Body of pancreas (tissue), 4 donors: ENCODE data around the gene DHH. TPM values are rescaled to one million over a fixed set of nuclear protein-coding genes. Genes with fewer than 3 reads are reported as not detected.

Source experiments
- ATAC-seq: fragments of 150-250 bp; one replicate; pipeline ENCODE4 v1.9.1; 2016
- DNase-seq, 4 donors: peaks; one replicate each; pipeline ENCODE4 v3.0.0-alpha.2; 2019
- H3K27ac ChIP-seq, 4 donors: fragments of 200-600 bp; sonication (generic); 1 replicate in 3 of 4; 2 replicates in 1 of 4; pipeline versions ENCODE4 v1.5.1 to v1.6.1; 2016 to 2019; ENCODE audit warnings: mild to moderate bottlenecking in 1 of 4, mixed read lengths in 1 of 4, moderate library complexity in 1 of 4
- H3K27me3 ChIP-seq, 2 donors: fragments of 200-600 bp; sonication (generic); one replicate each; pipeline ENCODE4 v1.6.0; 2016; ENCODE audit warnings: mild to moderate bottlenecking in 1 of 2
- H3K36me3 ChIP-seq, 2 donors: fragments of 200-600 bp; sonication (generic); replicated peaks in 1 of 2; 2 replicates each; pipeline ENCODE4 v1.5.1; 2016; ENCODE audit warnings: low read depth in 2 of 2; ENCODE audit not compliant: insufficient read depth in 1 of 2
- H3K4me1 ChIP-seq: fragments of 200-600 bp; sonication (generic); one replicate; pipeline ENCODE4 v1.6.0; 2016
- H3K4me3 ChIP-seq, 2 donors: fragments of 200-600 bp; sonication (generic); 1 replicate in 1 of 2; 2 replicates in 1 of 2; pipeline ENCODE4 v1.5.1; 2016 to 2019
- H3K9me3 ChIP-seq, 3 donors: fragments of 200-600 bp; sonication (generic); 1 replicate in 2 of 3; 2 replicates in 1 of 3; pipeline ENCODE4 v1.5.1; 2016
- CTCF ChIP-seq, 7 experiments: fragments of 450-650 bp in 4 of 7; fragments of 200-600 bp in 3 of 7; sonication (generic) in 3 of 7; IDR thresholded peaks; one replicate each; pipeline ENCODE4 v1.5.1; 2016 to 2019; ENCODE audit warnings: antibody characterized with exemption in 7 of 7
- POLR2A ChIP-seq, 3 donors: fragments of 450-650 bp; IDR thresholded peaks; one replicate each; pipeline ENCODE4 v1.6.1; 2016; ENCODE audit warnings: antibody characterized with exemption in 3 of 3, mild to moderate bottlenecking in 2 of 3
- WGBS, 2 donors: methylation state at CpG; one replicate each; pipeline ENCODE4 v1.1.5; 2017; 5-methylcytosine and 5-hydroxymethylcytosine counted together
- intact Hi-C: fragments of 100-400 bp; cut with DNase I; formaldehyde crosslinking; loops from one replicate; pipeline ENCODE4 v1.15.1; 2023
- total RNA-seq, 2 donors: library from RNA; depleted of rRNA; stranded (reverse); fragments of >200 nt; gene quantifications; one replicate each; pipeline ENCODE4 v1.1.0, GENCODE V29; 2016

DHH gene
- total RNA-seq, 2 donors from 2014 or later, result not detected

- intact Hi-C loops, result no loop called here
- Histone ChIP-seq H3K4me1 (peaks cover 57% of the 10 kb centered on the region), H3K4me3 (no peak overlapping the region), H3K27me3 (peaks cover 6 to 60% of the 10 kb centered on the region in 2 donors), H3K36me3 (no peaks in the 10 kb centered on the region), H3K9me3 (no peaks in the 10 kb centered on the region), H3K27ac (no peak overlapping the region)
- DNase-seq (peak in 3 of 4 donors; percentile 18 to 38 (median 24)), ATAC-seq (no peak)
- WGBS, 2 donors, result 1 to 4% methylated on average over 29 to 32 of the region's 32 CpGs
- TF ChIP-seq POLR2A (IDR thresholded peaks at IDR 0.05) (no peak), CTCF (IDR thresholded peaks at IDR 0.05) (peak in 2 of 7 experiments; percentile 10 to 21)
Measured at GRCh38 chr12:49092086-49092815, 2.4 kb downstream of the DHH start.

GRCh38 chr12:49091836-49092085 lies 2.8 kb downstream of the DHH start:
- H3K27me3 ChIP-seq, result peaks cover 6 to 60% of the 10 kb centered on the region in 2 donors
- intact Hi-C loops, result no loop called here
- peaks cover 57% of the 10 kb centered on the region for H3K4me1 ChIP-seq
- H3K36me3 ChIP-seq, result no peaks in the 10 kb centered on the region
- no peak for TF ChIP-seq POLR2A (IDR thresholded peaks at IDR 0.05)
- TF ChIP-seq CTCF (IDR thresholded peaks at IDR 0.05), result no peak
- 2 to 4% methylated on average over 14 of the region's 14 CpGs for WGBS, 2 donors
- H3K9me3 ChIP-seq, result no peaks in the 10 kb centered on the region
- H3K4me3 ChIP-seq, result no peak overlapping the region
- DNase-seq (no peak), ATAC-seq (no peak)
- H3K27ac ChIP-seq, result no peak overlapping the region

GRCh38 chr12:49091056-49091835 lies 3.4 kb downstream of the DHH start:
- Histone ChIP-seq H3K4me3 (no peak overlapping the region), H3K9me3 (no peaks in the 10 kb centered on the region), H3K27ac (no peak overlapping the region), H3K27me3 (peaks cover 6 to 60% of the 10 kb centered on the region in 2 donors), H3K4me1 (peaks cover 57% of the 10 kb centered on the region), H3K36me3 (no peaks in the 10 kb centered on the region)
- 16 to 23% methylated on average over 38 to 41 of the region's 41 CpGs for WGBS, 2 donors
- TF ChIP-seq CTCF (IDR thresholded peaks at IDR 0.05), result no peak
- TF ChIP-seq POLR2A (IDR thresholded peaks at IDR 0.05), result no peak
- ATAC-seq, result no peak
- DNase-seq, result no peak
- intact Hi-C loops, result no loop called here

- intact Hi-C loops, result loop anchor here (10.0 kb wide), 1 partner anchor 145 kb away; no protein-coding TSS in a partner anchor
- WGBS, 2 donors, result 2 to 18% methylated on average over 34 to 88 of the region's 88 CpGs
- DNase-seq (peak; percentile 18 to 28 (median 24)), ATAC-seq (no peak)
- H3K9me3 ChIP-seq, result no peaks in the 10 kb centered on the region
- TF ChIP-seq POLR2A (IDR thresholded peaks at IDR 0.05) (no peak), CTCF (IDR thresholded peaks at IDR 0.05) (no peak)
- no peak overlapping the region for H3K27ac ChIP-seq
- H3K36me3 ChIP-seq, result no peaks in the 10 kb centered on the region
- H3K4me1 ChIP-seq, result peaks cover 57% of the 10 kb centered on the region
- peaks cover 6 to 60% of the 10 kb centered on the region in 2 donors for H3K27me3 ChIP-seq
- no peak overlapping the region for H3K4me3 ChIP-seq
Measured at GRCh38 chr12:49089821-49090773, 4.5 kb downstream of the DHH start.
